ENCODE measurements around the gene HSP90AB1.
"Not testable (repeated sequence)": the region's sequence is repeated elsewhere in the genome, so short reads cannot be mapped to it uniquely, and the experiment has no call there.

Gene HSP90AB1

GRCh38 chr6:44228433-44228832, 18.5 kb upstream of the HSP90AB1 start:
- no peak overlapping the region for H3K9ac ChIP-seq (ENCODE audit: low read depth in 1 of 2, low read length in 2 of 2)
- no peaks in the 10 kb centered on the region for H3K9me3 ChIP-seq (ENCODE audit: control insufficient read depth in 1 of 2, low read length in 2 of 2)
- peaks cover 8% of the 10 kb centered on the region in 2 donors for H3K36me3 ChIP-seq (ENCODE audit: control insufficient read depth in 1 of 2, insufficient read depth in 2 of 2, low read length in 2 of 2)
- no peak overlapping the region for H3K27ac ChIP-seq (ENCODE audit: low read depth, low read length)
- H3K27me3 ChIP-seq (ENCODE audit: control insufficient read depth in 1 of 2, insufficient read depth in 2 of 2, low read length in 2 of 2): no peaks in the 10 kb centered on the region
- H3K4me3 ChIP-seq (ENCODE audit: low read depth in 1 of 2, low read length in 2 of 2): no peak overlapping the region
- H3K4me1 ChIP-seq (ENCODE audit: control insufficient read depth in 1 of 2, insufficient read depth in 2 of 2, low read length in 2 of 2): peaks cover 19 to 25% of the 10 kb centered on the region in 2 donors

GRCh38 chr6:44228836-44229235, 18.1 kb upstream of the HSP90AB1 start:
- Histone ChIP-seq H3K36me3 (ENCODE audit: control insufficient read depth in 1 of 2, insufficient read depth in 2 of 2, low read length in 2 of 2) (peaks cover 8% of the 10 kb centered on the region in 2 donors), H3K9ac (ENCODE audit: low read depth in 1 of 2, low read length in 2 of 2) (no peak overlapping the region), H3K27me3 (ENCODE audit: control insufficient read depth in 1 of 2, insufficient read depth in 2 of 2, low read length in 2 of 2) (no peaks in the 10 kb centered on the region), H3K9me3 (ENCODE audit: control insufficient read depth in 1 of 2, low read length in 2 of 2) (no peaks in the 10 kb centered on the region), H3K27ac (ENCODE audit: low read depth, low read length) (no peak overlapping the region), H3K4me1 (ENCODE audit: control insufficient read depth in 1 of 2, insufficient read depth in 2 of 2, low read length in 2 of 2) (peaks cover 22 to 28% of the 10 kb centered on the region in 2 donors), H3K4me3 (ENCODE audit: low read depth in 1 of 2, low read length in 2 of 2) (no peak overlapping the region)

- no peak overlapping the region for H3K4me3 ChIP-seq (ENCODE audit: low read depth in 1 of 2, low read length in 2 of 2)
- no peaks in the 10 kb centered on the region for H3K27me3 ChIP-seq (ENCODE audit: control insufficient read depth in 1 of 2, insufficient read depth in 2 of 2, low read length in 2 of 2)
- peaks cover 18 to 24% of the 10 kb centered on the region in 2 donors for H3K4me1 ChIP-seq (ENCODE audit: control insufficient read depth in 1 of 2, insufficient read depth in 2 of 2, low read length in 2 of 2)
- no peaks in the 10 kb centered on the region for H3K9me3 ChIP-seq (ENCODE audit: control insufficient read depth in 1 of 2, low read length in 2 of 2)
- H3K36me3 ChIP-seq (ENCODE audit: control insufficient read depth in 1 of 2, insufficient read depth in 2 of 2, low read length in 2 of 2): peaks cover 8% of the 10 kb centered on the region in 2 donors
- no peak overlapping the region for H3K27ac ChIP-seq (ENCODE audit: low read depth, low read length)
- H3K9ac ChIP-seq (ENCODE audit: low read depth in 1 of 2, low read length in 2 of 2): no peak overlapping the region
These were observed 17.4 kb upstream of the HSP90AB1 start for GRCh38 chr6:44229376-44230033.

- Histone ChIP-seq H3K4me1 (ENCODE audit: control insufficient read depth in 1 of 2, insufficient read depth in 2 of 2, low read length in 2 of 2) (peaks cover 15 to 25% of the 10 kb centered on the region in 2 donors), H3K9me3 (ENCODE audit: control insufficient read depth in 1 of 2, low read length in 2 of 2) (no peaks in the 10 kb centered on the region), H3K36me3 (ENCODE audit: control insufficient read depth in 1 of 2, insufficient read depth in 2 of 2, low read length in 2 of 2) (peaks cover 8% of the 10 kb centered on the region in 2 donors), H3K9ac (ENCODE audit: low read depth in 1 of 2, low read length in 2 of 2) (no peak overlapping the region), H3K27ac (ENCODE audit: low read depth, low read length) (no peak overlapping the region), H3K4me3 (ENCODE audit: low read depth in 1 of 2, low read length in 2 of 2) (no peak overlapping the region), H3K27me3 (ENCODE audit: control insufficient read depth in 1 of 2, insufficient read depth in 2 of 2, low read length in 2 of 2) (no peaks in the 10 kb centered on the region)
These were observed 16.7 kb upstream of the HSP90AB1 start for GRCh38 chr6:44230034-44230675.

GRCh38 chr6:44231426-44231825, 15.5 kb upstream of the HSP90AB1 start:
- not testable (repeated sequence) for H3K9ac ChIP-seq (ENCODE audit: low read depth in 1 of 2, low read length in 2 of 2); H3K27me3 ChIP-seq (ENCODE audit: control insufficient read depth in 1 of 2, insufficient read depth in 2 of 2, low read length in 2 of 2); H3K4me3 ChIP-seq (ENCODE audit: low read depth in 1 of 2, low read length in 2 of 2); H3K27ac ChIP-seq (ENCODE audit: low read depth, low read length); H3K36me3 ChIP-seq (ENCODE audit: control insufficient read depth in 1 of 2, insufficient read depth in 2 of 2, low read length in 2 of 2); H3K9me3 ChIP-seq (ENCODE audit: control insufficient read depth in 1 of 2, low read length in 2 of 2)
- peaks cover 7 to 18% of the 10 kb centered on the region in 2 donors for H3K4me1 ChIP-seq (ENCODE audit: control insufficient read depth in 1 of 2, insufficient read depth in 2 of 2, low read length in 2 of 2)

GRCh38 chr6:44232676-44233566, 14.0 kb upstream of the HSP90AB1 start:
- H3K4me3 ChIP-seq (ENCODE audit: low read depth in 1 of 2, low read length in 2 of 2): no peak overlapping the region
- H3K36me3 ChIP-seq (ENCODE audit: control insufficient read depth in 1 of 2, insufficient read depth in 2 of 2, low read length in 2 of 2): peaks cover 8% of the 10 kb centered on the region in 2 donors
- H3K4me1 ChIP-seq (ENCODE audit: control insufficient read depth in 1 of 2, insufficient read depth in 2 of 2, low read length in 2 of 2): peaks cover 15 to 25% of the 10 kb centered on the region in 2 donors
- H3K27me3 ChIP-seq (ENCODE audit: control insufficient read depth in 1 of 2, insufficient read depth in 2 of 2, low read length in 2 of 2): no peaks in the 10 kb centered on the region
- no peak overlapping the region for H3K27ac ChIP-seq (ENCODE audit: low read depth, low read length)
- no peaks in the 10 kb centered on the region for H3K9me3 ChIP-seq (ENCODE audit: control insufficient read depth in 1 of 2, low read length in 2 of 2)
- no peak overlapping the region for H3K9ac ChIP-seq (ENCODE audit: low read depth in 1 of 2, low read length in 2 of 2)

GRCh38 chr6:44233567-44234100, 13.3 kb upstream of the HSP90AB1 start:
- Histone ChIP-seq H3K27ac (ENCODE audit: low read depth, low read length) (no peak overlapping the region), H3K36me3 (ENCODE audit: control insufficient read depth in 1 of 2, insufficient read depth in 2 of 2, low read length in 2 of 2) (peaks cover 8% of the 10 kb centered on the region in 2 donors), H3K4me1 (ENCODE audit: control insufficient read depth in 1 of 2, insufficient read depth in 2 of 2, low read length in 2 of 2) (peaks cover 15 to 30% of the 10 kb centered on the region in 2 donors), H3K9me3 (ENCODE audit: control insufficient read depth in 1 of 2, low read length in 2 of 2) (no peaks in the 10 kb centered on the region), H3K4me3 (ENCODE audit: low read depth in 1 of 2, low read length in 2 of 2) (no peak overlapping the region), H3K27me3 (ENCODE audit: control insufficient read depth in 1 of 2, insufficient read depth in 2 of 2, low read length in 2 of 2) (no peaks in the 10 kb centered on the region), H3K9ac (ENCODE audit: low read depth in 1 of 2, low read length in 2 of 2) (no peak overlapping the region)

- Histone ChIP-seq H3K9ac (ENCODE audit: low read depth in 1 of 2, low read length in 2 of 2) (no peak overlapping the region), H3K36me3 (ENCODE audit: control insufficient read depth in 1 of 2, insufficient read depth in 2 of 2, low read length in 2 of 2) (peaks cover 8% of the 10 kb centered on the region in 2 donors), H3K4me3 (ENCODE audit: low read depth in 1 of 2, low read length in 2 of 2) (no peak overlapping the region), H3K27ac (ENCODE audit: low read depth, low read length) (no peak overlapping the region), H3K9me3 (ENCODE audit: control insufficient read depth in 1 of 2, low read length in 2 of 2) (no peaks in the 10 kb centered on the region), H3K4me1 (ENCODE audit: control insufficient read depth in 1 of 2, insufficient read depth in 2 of 2, low read length in 2 of 2) (peaks cover 15 to 30% of the 10 kb centered on the region in 2 donors), H3K27me3 (ENCODE audit: control insufficient read depth in 1 of 2, insufficient read depth in 2 of 2, low read length in 2 of 2) (no peaks in the 10 kb centered on the region)
These were observed 12.5 kb upstream of the HSP90AB1 start for GRCh38 chr6:44234101-44235025.

GRCh38 chr6:44235269-44235668, 11.6 kb upstream of the HSP90AB1 start:
- Histone ChIP-seq H3K9ac (ENCODE audit: low read depth in 1 of 2, low read length in 2 of 2) (no peak overlapping the region), H3K27ac (ENCODE audit: low read depth, low read length) (no peak overlapping the region)

More at GRCh38 chr6:44235269-44235668, 11.6 kb upstream of the HSP90AB1 start:
- Histone ChIP-seq H3K4me3 (ENCODE audit: low read depth in 1 of 2, low read length in 2 of 2) (no peak overlapping the region), H3K27me3 (ENCODE audit: control insufficient read depth in 1 of 2, insufficient read depth in 2 of 2, low read length in 2 of 2) (no peaks in the 10 kb centered on the region), H3K36me3 (ENCODE audit: control insufficient read depth in 1 of 2, insufficient read depth in 2 of 2, low read length in 2 of 2) (peaks cover 4 to 6% of the 10 kb centered on the region in 2 donors), H3K9me3 (ENCODE audit: control insufficient read depth in 1 of 2, low read length in 2 of 2) (no peaks in the 10 kb centered on the region), H3K4me1 (ENCODE audit: control insufficient read depth in 1 of 2, insufficient read depth in 2 of 2, low read length in 2 of 2) (peaks cover 15 to 30% of the 10 kb centered on the region in 2 donors)
